ENCODE measurements around the gene GCNT2.
"Not testable (repeated sequence)": the region's sequence is repeated elsewhere in the genome, so short reads cannot be mapped to it uniquely, and the experiment has no call there.

GCNT2 gene

DNA sequence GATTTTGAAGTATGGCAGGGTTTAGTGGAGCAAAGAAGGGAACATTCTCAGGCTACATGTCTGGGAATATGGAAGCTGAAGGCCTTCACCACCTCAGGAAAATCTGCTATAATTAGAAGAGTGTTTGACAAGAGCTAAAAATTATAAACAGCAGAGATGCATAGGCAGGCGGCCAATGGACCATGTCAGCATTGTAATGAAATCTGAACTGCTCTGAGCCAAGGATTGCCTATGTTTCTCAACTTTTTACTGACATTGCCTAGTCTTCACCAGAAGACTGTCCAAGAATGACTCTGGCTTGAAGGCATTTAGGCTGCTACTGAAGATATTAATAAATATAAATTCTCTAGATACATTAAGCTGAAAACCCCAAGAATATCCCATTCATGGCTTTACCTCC is 89.1 kb downstream of the GCNT2 start:
- DNase-seq: no peak

DNA sequence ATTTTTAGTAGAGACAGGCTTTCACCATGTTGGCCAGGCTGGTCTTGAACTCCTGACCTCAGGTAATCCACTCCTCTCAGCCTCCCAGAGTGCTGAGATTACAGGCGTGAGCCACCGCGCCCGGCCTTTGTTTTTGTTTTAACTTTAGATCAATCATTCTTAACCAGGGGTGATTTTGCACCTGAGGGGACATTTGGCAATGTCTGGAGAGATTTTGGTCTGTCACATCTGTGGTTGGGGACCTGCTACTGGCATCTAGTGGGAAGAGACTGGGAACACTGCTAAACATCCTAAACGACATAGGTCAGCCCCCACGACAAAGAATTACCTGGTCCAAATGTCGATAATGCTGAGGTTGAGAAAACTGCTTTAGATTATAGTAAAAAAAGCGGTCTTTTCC is 91.0 kb downstream of the GCNT2 start:
- DNase-seq: no peak

DNA sequence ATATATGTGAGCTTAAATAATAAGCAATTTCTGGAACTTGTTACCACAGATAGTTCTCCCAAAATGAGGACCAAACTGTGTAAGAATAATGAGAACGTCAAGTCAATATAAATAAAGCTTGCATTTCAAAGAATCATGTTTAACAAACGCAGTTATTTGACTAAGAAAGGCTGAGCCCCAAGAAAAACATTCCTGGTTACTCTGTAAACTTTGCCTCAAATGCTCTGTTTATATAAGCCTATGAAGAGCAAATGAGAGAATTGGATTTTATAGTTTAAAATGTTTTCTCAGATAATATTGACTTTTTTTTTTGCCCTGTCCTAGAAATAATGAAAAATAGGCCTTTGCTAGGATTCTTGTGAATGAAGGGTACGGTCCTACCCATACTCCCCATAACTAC is 91.9 kb downstream of the GCNT2 start:
- DNase-seq: no peak

DNA sequence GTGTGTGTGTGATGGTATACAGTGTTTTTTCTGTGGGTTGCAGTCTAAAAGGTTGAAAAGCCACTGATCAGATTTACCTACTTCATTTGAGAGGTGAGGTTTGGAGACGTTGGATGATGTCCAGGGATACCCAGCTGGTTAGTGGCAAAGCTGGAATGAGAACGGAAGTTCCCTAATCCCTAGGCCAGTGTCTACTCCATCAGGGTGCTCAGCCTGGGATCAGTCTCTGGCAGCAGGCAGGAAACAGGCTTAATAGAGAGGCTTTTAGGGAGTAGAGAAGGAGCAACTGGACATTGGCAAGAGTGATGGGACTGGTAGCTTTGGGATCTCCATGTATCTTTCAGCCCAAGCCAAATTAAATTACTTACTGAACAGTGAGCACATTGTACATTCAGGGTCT is 92.6 kb downstream of the GCNT2 start:
- DNase-seq: no peak

DNA sequence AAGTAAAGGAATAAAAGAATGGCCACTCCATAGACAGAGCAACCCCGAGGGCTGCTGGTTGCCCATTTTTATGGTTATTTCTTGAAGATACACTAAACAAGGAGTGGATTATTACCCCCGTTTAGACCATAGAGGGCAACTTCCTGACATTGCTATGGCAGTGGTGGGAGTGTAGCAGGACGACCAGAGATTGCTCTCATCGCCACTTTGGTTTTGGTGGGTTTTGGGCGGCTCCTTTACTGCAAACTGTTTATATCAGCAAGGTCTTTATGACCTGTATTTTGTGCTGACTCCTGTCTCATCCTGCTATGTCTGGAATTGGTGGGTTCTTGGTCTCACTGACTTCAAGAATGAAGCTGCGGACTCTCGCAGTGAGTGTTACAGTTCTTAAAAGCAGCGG is 94.5 kb downstream of the GCNT2 start:
- DNase-seq: no peak

DNA sequence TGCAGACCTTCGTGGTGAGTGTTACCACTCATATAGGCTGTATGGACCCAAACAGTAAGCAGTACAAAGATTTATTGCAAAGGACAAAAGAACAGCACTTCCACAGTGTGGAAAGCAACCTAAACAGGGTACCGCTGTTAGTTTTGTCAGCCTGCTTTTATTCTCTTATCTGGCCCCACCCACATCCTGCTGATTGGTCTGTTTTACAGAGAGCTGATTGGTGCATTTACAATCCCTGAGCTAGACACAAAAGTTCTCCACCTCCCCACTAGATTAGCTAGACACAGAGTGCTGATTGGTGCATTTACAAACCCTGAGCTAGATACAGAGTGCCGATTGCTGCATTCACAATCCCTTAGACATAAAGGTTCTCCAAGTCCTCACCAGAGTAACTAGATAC is 95.1 kb downstream of the GCNT2 start:
- DNase-seq: not testable (repeated sequence)

DNA sequence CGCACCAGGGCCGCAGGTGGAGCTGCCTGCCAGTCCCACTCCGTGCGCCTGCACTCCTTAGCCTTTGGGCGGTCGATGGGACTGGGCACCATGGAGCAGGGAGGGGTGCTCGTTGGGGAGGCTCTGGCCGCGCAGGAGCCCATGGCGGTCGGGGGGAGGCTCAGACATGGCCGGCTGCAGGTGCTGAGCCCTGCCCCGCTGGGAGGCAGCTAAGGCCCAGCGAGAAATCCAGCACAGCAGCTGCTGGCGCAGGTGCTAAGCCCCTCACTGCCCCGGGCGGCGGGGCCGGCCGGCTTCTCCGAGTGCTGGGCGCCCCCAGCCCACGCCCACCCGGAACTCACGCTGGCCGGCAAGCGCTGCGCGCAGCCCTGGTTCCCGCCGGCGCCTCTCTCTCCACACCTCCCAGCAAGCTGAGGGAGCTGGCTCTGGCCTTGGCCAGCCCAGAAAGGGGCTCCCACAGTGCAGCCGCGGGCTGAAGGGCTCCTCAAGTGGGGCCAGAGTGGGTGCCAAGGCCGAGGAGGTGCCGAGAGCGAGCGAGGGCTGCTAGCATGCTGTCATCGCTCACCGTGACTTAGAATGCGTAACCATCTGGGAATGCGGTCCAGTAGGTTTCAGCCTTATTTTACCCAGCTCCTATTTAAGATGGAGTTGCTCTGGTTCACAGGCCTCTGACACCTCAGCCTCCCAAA is 96.0 kb downstream of the GCNT2 start:
- DNase-seq: no peak

DNA sequence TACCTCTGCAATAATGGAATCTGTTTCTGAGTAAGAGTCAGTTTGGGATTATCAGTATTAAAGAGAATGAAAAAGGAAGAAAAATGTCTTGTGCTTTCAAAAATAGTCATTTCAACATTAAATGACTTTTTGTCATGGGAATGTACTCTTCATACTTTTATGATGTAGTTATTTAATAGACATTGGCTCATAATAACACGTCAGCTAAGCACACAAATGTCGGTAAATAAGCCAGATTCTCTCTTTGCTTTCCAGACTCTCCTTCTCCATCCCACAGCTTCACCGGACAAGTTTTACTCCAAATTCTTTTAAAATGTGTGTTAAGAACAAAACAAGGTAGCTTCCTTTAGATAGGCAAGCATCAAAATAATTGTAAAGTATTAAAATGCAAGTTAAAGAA is 97.3 kb downstream of the GCNT2 start:
- DNase-seq: no peak

DNA sequence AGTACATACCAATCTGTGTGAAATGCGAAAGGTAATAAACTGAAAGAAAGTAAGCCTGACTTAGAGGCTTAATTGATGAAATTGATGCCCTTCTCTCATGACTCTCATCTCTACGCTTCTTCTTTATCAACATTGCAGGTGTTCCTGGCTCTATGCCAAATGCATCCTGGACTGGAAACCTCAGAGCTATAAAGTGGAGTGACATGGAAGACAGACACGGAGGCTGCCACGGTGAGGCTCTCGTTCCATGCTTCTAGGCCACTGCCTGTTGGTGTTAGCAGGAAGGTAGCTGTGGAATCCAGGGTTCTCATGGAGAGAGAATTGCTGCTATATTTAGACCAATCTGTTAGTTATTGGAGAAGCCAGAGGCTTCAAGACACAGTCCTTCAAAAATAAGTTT is 100.1 kb downstream of the GCNT2 start:
- no peak for DNase-seq

DNA sequence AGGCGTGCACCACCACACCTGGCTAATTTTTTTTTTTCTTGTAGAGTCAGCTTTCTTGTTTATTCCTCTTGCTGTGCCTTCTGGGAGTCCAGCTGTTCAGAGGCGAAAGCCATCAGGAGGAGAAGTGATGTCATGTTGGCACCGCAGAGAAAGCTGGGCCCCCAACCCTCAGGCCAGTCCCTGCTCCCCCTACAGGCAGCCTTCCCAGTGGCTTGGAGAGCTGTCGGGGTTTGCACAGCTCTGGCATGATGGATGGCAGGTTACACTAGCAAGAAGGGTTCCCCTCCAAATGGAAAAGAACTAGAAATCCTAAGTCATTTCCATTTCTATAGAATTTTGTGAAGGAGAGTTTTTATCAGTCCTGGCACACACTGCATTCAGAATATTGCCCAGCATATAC is 100.7 kb downstream of the GCNT2 start:
- no peak for DNase-seq

DNA sequence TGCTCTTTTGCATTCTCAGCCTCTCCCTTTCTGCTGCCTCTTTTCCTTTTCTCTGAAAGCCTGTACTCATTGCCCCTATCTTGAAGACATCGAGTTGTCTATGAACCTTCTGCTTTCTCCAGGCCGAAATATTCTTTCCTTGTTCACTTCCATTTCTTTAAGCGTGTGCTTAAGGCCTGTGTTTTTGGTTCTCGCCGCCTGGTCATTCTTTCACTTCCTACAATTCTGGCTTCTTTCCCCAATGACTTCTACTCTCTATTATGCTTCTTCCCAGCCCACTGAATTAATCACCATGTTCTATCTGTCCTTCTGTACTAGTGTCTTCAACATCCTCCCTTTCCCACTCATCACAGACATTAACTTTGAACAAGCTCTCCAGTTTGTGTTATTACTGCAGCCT is 103.7 kb downstream of the GCNT2 start:
- DNase-seq: no peak

DNA sequence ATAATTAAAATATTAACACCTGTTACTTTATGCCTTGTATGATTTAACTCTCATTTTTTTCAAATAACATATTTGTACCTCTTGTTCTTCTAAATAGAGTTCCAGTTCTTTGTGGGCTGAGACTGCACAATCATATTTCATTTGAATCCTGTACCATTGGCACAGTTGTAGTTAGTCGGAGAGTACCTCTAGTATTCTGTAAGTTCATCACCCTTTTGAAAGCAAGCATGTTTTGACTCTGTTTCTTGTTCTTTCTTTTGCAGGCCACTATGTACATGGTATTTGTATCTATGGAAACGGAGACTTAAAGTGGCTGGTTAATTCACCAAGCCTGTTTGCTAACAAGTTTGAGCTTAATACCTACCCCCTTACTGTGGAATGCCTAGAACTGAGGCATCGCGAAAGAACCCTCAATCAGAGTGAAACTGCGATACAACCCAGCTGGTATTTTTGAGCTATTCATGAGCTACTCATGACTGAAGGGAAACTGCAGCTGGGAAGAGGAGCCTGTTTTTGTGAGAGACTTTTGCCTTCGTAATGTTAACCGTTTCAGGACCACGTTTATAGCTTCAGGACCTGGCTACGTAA is 105.1 kb downstream of the GCNT2 start:
- DNase-seq: no peak

DNA sequence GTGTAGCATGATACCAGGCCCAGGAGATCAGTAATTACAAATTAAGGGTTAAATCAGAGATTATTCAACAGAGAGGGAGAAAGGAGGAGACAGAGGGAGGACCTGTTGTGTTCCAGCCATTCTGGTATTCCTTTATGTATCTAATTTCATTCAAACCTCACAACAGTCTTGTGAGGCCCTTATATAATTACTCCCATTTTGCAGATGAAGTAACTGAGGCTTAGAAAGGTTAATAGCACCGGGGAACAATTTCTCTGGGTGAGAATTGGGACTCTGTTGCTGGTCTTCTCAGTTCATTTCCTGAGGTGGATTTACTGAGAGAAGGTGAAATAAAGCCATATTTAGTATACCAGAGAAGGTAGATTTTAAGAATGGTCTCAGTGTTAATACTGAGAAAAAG is 106.6 kb downstream of the GCNT2 start:
- DNase-seq: no peak

DNA sequence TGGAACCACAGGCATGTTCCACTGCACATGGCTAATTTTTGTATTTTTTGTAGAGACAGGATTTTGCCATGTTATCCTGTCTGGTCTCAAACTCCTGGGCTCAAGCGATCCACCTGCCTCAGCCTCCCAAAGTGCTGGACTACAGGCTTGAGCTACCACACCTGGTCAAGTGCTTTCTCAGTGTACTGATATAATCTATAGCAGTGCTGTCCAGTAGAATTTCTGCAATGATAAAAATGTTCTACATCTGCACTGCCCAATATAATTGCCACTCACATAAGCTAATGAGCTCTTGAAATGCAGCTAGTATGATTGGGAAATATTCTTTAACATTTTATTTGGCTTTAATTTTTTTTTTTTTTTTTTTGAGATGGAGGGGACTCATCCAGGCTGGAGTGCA is 109.0 kb downstream of the GCNT2 start:
- no peak for DNase-seq

DNA sequence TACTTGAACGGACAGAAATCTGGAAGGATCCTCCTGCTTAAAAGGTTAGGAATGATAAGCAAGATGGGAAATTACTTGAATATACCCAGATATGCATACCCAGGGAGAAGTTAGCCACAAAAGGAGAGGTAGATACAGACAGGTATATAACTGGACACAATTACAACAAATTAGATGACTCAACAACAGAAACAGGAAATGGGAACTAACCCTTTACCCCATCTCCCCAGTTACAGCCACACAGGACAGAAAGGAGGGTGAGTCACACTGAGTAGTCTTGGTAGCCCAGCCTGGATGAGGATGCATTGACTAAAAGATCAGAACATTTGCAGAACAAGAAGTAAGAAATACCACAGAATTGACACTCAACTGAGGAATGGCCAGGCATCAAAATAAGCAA is 112.1 kb downstream of the GCNT2 start:
- DNase-seq: no peak

DNA sequence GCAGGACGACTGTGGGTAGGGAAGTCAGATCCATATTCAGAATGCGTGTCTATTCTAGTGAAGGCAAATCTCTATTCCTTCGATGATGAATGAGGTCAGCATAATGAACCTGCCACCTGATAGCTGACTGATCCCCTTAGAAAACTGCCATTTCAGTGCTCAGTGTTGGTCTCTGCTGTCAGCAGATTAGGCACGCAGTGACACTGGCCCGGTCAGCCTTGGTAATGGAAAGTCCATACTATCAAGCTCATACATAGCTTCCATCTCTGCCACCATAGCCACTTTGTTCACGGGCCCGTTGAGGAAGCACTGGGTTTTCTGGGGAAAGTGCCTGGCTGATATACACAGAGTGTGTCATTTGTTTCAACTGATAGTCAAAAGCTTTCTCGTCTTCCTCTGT is 119.3 kb downstream of the GCNT2 start:
- no peak for DNase-seq

DNA sequence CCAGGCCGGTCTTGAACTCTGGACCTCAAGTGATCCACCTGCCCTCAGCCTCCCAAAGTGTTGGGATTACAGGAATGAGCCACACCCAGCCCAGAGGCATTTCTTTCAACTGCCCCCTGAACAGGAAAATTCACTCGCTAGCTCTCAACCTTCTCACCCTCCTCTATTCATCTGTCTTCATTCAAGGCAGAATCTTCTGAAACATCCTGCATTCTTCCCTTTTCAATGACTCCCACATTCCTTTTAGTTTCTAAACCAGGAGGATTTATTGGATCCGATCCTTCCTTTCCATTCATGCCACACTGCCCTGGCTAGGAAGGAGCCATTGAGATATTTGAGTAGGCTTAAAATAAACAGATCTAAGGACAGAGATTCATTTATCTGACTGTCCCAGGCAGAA is 120.4 kb downstream of the GCNT2 start:
- no peak for DNase-seq

DNA sequence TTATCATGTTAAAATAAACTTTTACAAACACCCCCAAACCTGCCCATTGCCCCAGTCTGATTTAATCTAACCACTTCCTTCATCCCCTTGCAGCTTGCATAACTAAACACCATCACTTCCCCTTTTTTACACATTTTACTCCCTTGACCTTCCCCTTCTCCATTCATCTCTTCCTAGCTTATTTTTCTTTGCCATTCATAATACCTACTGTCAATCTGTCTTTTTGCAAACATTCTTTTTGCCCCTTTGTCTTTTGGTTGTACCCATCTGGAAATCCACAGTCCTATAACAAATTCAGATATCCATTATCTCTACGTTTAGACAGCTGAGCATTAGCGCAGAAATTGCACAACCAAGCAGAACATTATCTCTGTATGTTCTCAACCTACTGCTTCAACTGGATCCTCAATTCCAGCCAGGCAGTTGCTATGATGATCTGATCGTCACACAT is 122.1 kb downstream of the GCNT2 start:
- no peak for DNase-seq

DNA sequence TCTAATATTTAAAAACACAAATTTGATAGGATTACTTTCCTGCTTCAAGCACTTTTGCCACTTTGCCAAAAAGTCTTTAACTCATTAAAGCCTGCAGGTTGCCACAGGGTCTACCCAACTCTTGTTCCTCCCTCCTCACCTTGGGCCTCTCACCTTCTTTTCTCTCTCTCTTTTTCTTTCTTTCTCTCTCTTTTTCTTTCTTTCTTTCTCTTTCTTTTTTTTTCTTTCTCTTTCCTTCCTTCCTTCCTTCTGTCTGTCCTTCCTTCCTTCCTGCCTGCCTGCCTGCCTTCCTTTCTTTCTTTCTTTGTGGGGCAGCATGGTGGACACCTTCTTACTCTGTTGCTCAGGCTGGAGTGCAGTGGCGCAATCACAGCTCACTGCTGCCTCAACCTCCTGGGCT is 123.1 kb downstream of the GCNT2 start:
- DNase-seq: no peak

DNA sequence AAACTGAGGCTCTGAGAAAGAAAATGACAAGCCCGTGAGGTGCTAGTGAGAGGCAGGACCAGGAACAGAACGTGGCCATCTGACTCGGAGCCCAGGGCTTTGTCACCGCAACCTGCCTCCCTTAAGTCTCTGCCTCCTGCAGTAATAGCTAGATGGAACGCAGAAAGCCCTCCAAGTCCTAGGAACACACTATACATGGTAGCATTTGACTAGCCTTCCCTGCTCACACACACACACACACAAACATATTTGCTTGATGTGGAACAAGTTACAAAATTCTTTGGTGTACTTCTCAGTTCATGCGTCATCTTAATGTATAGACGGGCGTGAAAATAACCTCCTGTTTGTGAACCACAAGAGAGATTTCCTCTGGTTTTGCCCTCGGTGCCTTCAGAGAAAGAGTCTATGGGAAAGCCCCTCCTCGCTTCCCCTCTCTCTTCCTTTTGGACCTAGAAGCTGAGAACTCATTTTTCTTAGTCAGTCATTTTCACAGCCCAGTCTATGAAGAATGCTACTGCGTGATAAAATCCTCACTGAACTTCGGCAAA is 134.4 kb downstream of the GCNT2 start:
- no peak for DNase-seq

DNA sequence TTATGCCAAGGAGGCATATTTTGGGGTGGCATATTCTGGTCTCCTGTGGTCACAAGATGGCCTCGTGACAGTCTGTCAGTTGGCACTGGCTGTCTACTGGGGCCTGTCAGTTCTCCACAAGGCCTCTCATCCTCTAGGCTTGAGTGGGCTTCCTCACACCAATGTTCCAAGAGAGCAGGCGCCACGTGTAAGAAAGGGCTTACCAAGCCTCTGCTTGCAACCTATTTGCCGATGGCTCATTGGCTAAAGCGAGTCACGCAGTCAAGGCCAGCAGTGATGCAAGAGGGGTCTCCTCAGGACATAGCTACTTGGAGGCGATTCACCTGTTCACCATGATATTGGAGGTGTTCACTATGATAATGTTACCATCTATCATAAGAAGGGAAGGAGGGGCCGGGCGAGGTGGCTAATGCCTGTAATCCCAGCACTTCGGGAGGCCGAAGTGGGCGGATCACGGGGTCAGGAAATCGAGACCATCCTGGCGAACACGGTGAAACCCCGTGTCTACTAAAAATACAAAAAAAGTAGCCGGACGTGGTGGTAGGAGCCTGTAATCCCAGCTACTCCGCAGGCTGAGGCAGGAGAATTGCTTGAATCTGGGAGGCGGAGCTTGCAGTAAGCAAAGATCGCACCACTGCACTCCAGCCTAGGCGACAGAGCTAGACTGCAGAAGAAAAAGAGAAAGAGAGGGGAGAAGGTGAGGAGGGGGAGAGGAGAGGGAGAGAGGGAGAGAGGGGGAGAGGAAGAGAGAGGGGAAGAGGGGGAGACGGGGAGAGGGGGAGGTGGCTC is 138.0 kb downstream of the GCNT2 start:
- DNase-seq: no peak

DNA sequence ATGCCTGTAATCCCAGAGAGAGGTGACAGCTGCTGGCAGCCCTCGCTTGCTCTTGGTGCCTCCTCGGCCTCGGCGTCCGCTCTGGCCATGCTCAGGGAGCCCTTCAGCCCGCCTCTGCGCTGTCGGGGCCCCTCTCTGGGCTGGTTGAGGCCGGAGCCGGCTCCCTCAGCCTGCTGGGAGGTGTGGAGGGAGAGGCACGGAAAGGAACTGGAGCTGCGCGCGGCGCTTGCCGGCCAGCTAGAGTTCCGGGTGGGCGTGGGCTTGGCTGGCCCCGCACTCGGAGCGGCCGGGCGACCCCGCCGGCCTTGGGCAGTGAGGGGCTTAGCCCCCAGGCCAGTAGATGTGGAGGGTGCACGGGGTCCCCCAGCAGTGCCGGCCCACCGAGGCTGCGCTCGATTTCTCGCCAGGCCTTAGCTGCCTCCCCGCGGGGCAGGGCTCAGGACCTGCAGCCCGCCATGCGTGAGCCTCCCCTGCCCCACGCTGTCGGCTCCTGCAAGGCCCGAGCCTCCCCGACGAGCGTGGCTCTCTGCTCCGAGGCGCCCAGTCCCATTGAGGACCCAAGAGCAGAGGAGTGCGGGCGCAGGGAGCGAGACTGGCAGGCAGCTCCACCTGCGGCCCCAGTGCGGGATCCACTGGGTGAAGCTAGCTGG is 138.7 kb downstream of the GCNT2 start:
- DNase-seq: no peak

All from hypothalamus (tissue), 51 donors.